NCI-H2196 treated with DMSO at 0.1 percent for 48 hours (cell line): ENCODE data around the gene ABLIM1.
A peak's percentile ranks its signal among the peaks of the same experiment; 100 is the strongest.

Source experiments
- DNase-seq: peaks from one replicate; lab custom pipeline; 2025; ENCODE audit not compliant: unreplicated experiment; lab: John Stamatoyannopoulos, UW

The ABLIM1 gene

DNA sequence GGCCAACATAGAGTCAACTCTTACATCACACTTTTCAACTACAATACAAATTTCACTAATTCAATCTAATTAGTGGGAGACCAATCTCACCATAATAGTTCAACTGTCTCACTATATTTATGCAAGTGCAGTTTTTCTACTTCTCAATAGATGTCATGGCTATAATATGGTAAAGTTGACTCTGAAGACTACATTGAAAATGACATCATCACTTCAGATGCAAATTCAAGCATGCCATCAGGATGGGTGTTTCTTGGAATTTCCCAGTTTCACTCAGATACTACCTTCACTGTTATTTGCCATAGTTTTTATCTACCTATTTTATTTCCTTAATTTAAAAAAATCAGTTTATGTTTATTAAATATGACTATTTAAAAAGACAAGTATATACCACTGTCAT lies 67.1 kb downstream of the ABLIM1 start:
- no peak for DNase-seq

- DNase-seq = no peak
These were observed 73.7 kb downstream of the ABLIM1 start for GRCh38 chr10:114584419-114584818.

DNA sequence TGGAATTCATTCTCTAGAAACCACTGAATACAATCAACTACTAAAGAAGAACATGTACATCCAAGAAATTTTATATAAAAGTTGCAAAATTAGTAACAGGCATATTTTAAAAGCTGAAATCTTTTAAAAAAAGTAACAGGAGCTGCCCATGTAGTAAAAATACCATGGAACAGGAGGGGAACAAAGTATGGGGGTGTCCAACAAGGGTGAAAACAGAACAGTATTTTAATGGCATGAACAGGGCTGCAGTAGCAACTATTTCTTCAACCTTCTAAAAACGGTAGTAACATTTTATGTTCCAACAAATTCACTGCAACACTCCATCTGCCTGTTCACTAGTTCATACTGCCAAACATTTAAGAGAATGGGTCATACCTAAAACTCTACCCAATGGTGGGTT lies 77.0 kb downstream of the ABLIM1 start:
- no peak for DNase-seq

- DNase-seq = no peak
These were observed 80.9 kb downstream of the ABLIM1 start for GRCh38 chr10:114577133-114577532.

DNA sequence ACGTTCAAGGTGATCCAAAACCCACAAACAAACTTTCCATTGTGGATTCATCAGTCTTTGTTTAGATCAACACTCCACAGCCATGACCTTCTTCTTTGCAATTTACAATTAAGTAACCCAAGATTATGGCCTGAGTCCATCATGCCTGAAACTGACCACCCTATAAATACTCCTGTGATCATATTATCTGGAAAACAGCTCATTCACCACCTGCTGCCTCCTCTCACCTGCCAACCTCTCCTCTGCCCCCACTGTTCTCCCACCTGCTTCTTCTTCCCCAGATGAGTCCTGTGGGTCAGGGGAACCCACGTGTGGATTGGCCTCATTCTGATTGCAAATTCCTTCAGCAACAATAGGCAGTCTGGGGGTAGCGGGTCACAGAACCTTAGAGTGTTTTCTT lies 81.4 kb downstream of the ABLIM1 start:
- DNase-seq = no peak

DNA sequence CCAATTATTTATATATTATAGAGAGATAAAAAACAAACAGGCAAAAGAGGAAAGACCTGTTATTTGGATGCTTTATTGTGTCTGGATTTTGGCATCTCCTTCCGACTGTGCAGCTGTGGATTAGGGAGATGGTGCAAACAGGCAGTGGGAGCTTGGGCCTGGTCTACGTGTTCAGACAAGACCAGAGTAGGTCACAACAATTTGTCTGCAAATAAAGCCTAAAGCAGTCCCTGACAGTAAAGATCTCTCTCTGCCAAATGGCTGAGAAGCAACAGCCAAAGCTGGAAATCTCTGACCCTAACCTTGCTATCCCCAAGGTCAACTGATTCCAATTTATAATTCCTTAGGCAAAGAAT lies 82.0 kb downstream of the ABLIM1 start:
- no peak for DNase-seq

DNA sequence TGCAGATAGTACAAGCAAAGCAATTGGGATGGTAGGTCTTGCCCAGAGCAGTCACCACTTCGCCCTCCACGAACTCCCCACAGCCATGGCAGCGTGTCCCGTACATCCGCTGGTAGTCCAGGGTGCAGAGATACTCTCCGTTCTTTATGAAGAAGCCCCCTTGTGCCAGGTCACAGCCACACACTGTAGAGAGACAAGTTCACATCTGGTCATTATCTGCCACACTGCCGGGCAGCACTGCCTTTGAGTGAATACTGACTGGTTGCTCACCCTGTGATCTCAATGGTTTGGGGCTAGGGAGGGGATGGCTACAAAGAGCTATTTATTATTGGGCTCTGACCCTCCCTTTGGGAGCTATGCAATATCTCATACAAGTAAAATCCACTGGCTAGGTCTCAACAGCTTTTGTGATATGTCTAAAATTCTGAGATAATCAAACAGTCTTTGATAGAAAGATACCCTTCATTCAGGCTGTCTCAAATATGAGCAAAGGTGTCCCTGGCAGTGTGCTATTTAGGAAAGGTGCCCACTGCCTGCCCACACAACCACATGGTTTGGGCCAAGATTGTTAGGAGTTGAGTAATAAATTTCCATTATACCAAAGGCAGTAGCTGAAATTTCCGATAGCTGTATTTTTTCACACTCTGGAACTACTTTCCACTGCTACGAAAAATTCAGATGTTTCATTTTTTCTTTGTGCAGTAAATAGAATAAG lies 82.5 kb downstream of the ABLIM1 start:
- no peak for DNase-seq

DNA sequence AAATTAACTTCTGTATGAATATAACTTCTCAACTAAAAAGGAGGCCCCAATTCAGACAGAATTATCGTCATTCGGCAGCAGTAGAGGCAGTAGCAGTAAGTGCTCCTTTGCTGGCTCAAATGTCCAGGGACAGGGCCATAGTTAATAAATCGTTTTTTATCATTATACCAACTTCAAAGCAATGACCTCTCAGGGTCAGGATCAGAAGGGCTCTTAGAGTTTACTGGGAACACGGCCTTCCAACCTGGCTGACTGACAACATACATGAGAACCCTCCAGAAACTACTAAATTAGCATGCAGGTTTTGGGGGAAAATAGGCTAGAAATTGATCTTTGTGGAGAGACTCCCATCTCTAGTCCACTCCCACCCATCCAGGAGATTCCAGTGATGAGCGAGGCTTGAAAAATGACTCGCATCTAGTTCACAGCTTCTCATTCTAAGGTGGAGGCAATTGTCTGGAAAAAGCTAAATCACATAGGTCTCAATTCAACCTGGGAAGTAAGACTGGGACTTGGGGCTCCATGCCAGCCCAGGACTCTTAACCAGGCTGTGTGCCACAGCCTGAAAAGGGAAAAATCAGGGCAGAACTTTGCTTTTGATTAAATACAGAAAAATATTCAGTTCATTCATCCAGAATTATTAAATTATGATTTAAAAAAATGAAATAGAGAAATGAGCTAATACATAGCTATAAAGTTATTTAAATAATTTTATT lies 84.6 kb downstream of the ABLIM1 start:
- no peak for DNase-seq

DNA sequence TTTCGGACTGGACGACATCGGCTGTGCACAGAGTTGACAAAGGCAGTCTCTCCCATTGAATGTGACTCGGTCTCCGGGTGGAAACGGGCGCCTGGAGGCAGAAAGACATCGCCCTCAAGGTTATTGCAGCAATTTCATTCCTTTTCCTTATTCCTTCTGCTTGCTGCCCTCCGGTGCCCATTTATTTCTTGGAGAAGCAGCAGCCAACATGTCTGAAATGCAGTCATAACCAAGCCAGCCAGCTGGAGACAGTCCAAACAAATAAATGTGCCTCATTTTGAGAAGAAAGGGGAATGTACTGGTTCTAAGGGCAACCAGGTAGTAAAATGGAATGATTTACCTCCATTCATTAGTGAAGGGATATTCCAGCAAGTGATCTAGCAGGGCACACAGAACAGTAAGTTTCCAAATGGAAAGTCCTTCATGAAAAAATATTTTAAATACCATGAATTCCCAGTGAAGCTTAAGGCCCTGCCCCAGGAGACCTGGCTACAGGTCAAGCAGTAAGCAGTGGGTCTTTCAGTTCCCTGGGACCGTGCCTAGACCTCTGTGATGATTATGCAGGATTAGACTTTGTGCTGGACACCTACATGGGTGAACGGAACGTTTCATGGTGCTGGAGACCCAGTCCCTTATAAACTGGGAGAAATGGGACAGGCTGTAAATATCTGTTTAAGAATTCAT lies 86.6 kb downstream of the ABLIM1 start:
- DNase-seq = no peak

GRCh38 chr10:114566064-114566463 lies 92.0 kb downstream of the ABLIM1 start:
- DNase-seq = no peak

DNA sequence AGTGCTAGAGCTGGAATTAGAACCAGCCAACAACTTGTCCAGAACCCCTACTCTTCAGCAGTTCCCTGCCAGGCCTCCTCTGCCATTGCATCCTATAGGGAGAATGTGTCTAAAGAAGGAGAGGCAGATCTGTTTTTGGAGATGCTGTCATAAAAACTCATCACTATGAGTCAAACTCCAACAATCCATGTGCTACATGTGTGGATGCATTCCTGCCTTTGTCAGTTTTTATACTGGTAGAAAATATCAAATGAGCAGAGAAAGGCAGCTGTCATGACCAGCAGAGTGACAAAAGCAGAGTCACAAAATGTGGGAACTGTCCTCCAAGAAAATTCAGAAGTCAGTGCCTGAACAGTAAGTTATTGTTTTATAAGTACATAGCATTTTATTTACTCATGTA lies 93.0 kb downstream of the ABLIM1 start:
- DNase-seq = no peak

GRCh38 chr10:114561008-114561523 lies 97.0 kb downstream of the ABLIM1 start:
- no peak for DNase-seq

DNA sequence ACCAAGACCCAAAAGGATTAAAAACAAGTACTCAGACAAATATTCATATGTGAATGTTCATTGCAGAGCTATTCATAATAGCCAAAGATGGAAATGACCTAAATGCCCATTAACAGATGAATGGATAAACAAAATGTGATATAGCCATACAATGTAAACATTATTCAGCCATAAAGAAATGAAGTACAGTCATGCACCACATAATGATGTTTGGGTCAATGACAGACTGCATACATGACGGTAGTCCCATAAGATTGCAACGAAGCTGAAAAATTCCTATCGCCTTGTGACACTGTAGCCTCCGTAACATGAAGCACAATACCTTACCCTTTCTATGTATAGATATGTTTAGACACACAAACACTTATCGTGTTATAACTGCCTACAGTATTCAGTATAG lies 97.9 kb downstream of the ABLIM1 start:
- no peak for DNase-seq

DNA sequence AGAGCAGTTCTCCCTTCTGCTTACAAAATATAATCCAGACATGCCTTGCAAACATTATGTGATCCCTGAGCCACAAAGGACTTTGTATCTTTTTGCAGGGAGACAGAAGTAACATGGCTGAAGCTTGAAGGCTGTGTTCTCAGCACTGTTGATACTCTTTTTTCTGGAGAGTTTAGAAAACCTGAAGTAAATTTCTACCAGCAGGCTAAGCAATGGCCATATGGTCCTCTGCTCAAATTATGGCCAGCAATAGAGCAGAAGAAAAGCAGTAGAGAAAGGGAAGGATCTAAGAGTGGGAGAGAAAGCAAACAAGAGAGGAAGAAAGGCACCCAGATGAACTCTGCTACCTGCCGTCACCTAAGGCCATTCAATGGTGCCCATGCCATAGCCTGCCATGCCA lies 98.4 kb downstream of the ABLIM1 start:
- no peak for DNase-seq

GRCh38 chr10:114557854-114558253 lies 100.2 kb downstream of the ABLIM1 start:
- no peak for DNase-seq

DNA sequence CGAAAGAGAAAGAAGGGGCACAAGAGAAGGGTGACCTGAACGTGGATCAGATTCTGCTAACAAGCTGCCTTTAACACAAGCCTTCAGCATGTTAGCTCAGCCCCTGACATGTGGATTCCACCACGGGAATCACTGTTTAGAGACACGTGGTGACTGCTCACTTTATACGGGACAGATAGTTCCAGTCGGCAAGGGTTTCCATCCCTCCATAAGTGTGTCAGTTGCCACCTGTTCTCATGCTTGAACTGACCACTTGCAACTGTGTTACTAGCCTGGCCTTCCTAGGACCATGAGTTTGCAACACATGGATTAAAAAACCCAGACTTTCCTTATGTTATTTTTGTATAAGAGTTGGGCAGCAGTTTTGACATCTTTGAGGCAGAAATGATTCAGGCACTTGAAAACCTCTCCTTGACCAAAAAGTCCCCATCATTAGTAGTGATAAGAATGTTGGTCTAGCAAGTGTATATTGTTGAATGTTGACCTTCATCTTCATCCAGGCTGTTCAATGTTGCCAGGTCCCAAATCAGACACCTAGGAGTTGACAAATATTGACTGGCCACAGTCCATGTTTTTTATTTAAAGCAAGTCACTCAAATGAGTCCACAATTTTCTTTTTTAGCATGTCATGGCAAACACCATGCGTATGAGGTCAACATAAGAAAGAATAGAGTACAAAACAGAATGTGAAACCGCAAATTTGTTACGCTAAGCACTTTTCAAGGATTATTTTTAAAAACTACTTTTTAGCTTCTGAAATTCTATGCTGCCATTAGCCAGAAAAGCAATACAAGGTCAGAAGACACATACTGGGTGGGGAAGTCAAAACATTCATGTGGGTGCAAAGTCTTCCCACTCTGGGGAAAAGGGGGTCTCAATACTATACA lies 101.6 kb downstream of the ABLIM1 start:
- no peak for DNase-seq

GRCh38 chr10:114553436-114553835 lies 104.6 kb downstream of the ABLIM1 start:
- DNase-seq = no peak

DNA sequence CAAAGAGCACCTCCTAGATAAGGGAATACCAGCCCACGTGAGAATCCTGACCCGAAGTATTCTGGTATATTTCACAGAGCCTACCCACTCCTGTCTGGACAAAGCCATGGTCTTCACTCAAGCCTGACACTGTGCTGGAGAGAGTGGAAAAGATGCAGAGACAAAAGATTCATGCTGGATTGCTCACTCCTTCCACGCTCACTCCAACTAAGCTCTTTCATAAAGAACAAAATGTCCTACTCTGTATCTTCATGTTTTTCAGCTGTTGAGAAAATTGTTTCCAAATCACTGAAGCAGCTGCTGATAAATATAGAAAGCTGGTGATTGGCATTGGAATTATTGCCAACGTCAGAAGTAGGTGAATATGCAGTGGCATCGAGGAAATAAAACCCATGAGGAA lies 106.0 kb downstream of the ABLIM1 start:
- DNase-seq = no peak

DNA sequence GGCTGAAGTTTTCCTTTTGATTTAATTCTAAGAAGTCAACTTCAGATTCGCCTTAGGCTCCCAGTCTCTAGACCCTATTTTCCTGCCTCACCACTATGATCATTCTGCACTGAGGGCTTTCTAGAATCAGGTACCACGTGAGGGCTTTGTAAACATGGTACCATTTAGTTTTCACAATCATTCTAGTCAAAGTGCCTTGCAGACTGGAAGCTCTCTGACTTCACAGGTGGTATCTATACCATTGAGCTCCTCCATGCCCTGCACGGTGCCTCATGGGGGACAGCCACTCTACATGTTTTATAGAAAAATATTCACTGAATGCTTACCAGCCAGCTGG lies 106.5 kb downstream of the ABLIM1 start:
- no peak for DNase-seq

- DNase-seq = peak; percentile 26
These were observed 107.1 kb downstream of the ABLIM1 start for GRCh38 chr10:114550756-114551635.
